Stimulated activated CD4-positive, alpha-beta T cell treated with anti-CD3 and anti-CD28 coated beads, Interleukin-15, amount 100 ng/mL, for 1 hour (primary cell): ENCODE results near the gene GRAP2.
"Not testable (repeated sequence)": the region's sequence is repeated elsewhere in the genome, so short reads cannot be mapped to it uniquely, and the experiment has no call there.

Experiments used
- DNase-seq, 2 donors: peaks; one replicate each; pipeline ENCODE4 v3.0.0-alpha.2; 2020; ENCODE audit warnings: low read depth in 1 of 2, low spot score in 1 of 2

The GRAP2 gene

DNA sequence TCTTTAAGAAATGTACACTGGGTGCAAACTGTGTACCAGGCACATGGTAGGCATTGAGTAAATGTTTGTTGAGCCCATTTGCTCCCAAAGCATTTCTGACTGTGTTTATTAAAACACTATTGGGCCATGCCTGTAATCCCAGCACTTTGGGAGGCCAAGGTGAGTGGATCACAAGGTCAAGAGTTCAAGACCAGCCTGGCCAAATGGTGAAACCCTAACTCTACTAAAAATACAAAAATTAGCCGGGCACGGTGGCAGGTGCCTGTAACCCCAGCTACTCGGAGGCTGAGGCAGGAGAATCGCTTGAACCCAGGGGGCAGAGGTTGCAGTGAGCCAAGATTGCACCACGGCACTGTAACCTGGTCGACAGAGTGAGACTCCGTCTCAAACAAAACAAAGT is 92.0 kb downstream of the GRAP2 start:
- not testable (repeated sequence) for DNase-seq

DNA sequence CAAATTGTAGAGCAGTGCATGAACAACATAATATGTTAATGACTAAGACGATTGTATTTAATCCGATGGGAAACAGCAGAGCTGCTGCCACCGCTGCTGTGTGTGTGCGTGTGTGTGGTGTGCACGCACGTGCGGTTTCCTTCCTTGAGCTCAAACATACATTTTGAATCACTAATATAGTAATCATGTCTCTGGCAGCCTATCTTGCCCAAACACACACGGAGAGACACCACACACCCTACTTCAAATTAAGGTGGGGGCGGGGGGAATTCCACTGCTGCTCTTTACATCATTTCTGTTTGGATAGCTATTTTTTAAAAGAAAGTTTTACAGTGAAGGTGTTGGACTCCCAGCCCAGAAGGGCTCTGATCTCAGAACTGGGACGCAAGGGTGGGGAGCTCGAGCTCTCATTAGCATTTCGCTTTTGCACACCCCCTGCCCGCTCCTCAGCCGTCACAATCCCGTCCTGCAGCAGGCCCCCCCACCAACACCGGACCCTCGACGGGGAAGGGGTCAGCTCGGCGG is 93.2 kb downstream of the GRAP2 start:
- peak in 1 of 2 donors; percentile 20 for DNase-seq

DNA sequence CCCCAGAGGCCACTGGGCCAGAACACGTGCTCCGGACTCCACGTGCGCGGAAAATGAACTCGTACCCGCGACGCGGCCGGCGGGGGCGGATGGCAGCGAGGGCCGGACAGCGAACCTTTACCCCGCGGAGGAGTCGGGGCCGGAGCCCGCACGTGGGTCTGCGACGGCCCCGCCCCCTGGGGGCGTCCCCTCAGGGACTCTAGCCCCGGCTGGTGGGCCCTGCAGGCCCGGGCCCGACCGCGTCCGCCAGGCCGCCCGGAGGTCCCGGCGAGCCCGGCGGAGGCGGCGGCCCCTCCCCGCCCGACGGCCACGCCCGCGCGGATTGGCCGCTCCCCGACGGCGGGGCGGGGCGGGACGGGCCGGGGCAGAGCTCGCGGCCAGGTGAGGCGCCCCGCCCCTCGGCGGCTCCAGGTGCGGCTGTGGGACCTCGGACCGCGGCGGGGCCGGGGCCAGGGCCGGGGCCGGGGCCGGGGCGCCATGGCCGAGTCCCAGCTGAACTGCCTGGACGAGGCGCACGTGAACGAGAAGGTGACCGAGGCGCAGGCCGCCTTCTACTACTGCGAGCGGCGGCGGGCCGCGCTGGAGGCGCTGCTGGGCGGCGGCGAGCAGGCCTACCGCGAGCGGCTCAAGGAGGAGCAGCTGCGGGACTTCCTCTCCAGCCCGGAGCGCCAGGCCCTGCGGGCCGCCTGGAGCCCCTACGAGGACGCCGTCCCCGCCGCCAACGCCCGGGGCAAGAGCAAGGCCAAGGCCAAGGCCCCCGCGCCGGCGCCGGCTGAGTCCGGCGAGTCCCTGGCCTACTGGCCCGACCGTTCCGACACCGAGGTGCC is 93.9 kb downstream of the GRAP2 start, which contains the start of gene FAM83F:
Gene FAM83F, plus strand, starts transcription at position 389 of the 827 bp plus-strand sequence. Its CDS starts 89 bp downstream, at position 478.
- peak in 1 of 2 donors; percentile 44 for DNase-seq

DNA sequence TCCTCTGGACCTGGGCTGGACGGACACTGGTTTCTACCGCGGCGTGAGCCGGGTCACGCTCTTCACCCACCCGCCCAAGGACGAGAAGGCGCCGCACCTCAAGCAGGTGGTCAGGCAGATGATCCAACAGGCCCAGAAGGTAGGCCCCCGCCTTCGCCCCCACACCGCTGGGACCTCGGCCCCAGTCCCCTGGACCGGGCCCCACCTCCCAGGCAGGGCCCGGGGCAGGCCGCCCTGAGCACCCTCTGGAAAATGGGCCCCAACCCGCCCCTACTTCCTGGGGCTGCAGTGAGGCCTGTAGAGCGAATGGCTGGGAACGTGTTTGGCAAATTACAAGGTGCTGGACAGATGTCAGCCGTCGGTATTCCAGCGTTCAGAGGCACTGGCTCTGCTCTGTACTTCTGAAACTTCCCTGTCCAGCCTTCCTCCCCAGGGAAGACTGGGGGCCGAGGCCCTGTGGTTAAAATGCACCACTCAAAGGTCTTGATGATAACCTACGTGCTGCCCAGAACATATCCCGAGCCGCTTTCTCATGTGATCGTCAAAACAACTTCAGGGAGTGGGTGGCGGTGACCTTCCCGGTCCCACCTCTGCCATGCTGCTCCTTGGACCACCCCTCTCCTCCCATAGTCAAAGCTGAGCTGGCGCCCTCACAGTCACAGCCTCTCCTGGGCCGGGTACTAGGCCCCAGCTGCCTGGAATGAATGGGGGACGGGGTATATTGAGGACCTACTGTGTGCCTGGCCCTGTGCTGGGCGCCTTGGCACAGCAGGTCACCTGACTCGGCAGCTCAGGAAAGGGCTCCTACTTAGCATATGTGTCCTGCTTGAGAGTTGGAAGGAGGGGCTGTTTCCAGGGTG is 94.7 kb downstream of the GRAP2 start:
- no peak for DNase-seq

DNA sequence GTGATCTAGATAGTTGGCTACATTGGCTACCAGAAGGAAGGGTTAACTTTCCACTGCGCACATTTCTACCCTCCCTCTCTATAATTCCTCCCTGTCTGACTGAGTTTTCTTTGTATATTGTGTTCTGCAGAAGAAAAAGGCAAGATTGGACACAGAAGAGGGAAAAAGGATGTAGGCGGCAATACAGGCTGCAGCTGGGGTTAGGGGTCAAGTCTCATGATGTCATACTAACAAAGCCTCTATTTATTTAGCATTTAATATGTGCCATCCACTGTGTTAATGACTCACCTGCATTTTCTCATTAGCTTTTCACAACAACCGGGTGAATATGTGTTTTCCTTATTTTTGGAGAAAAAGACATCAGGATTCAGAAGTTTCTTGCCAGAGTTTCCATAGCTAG is 95.8 kb downstream of the GRAP2 start:
- DNase-seq = no peak

DNA sequence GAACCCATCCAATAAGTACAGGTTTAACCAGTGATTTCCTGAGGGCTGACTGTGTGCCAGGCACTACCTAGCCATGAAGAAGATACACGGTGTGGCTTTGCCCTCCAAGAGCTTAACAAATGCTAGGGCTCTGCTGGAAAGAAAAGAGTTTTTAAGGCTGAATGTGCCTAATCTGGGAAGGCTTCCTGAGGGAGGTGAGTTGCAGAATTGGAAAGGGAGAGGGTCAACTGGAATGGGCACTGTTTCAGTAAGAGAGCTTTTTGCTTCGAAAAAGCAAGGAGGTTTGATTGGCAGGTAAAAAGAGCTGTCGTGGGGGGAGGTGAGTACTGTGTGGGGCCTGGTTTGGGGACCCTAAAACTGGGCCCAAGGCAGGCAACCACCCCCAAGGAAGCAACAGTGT is 96.5 kb downstream of the GRAP2 start:
- DNase-seq = no peak

DNA sequence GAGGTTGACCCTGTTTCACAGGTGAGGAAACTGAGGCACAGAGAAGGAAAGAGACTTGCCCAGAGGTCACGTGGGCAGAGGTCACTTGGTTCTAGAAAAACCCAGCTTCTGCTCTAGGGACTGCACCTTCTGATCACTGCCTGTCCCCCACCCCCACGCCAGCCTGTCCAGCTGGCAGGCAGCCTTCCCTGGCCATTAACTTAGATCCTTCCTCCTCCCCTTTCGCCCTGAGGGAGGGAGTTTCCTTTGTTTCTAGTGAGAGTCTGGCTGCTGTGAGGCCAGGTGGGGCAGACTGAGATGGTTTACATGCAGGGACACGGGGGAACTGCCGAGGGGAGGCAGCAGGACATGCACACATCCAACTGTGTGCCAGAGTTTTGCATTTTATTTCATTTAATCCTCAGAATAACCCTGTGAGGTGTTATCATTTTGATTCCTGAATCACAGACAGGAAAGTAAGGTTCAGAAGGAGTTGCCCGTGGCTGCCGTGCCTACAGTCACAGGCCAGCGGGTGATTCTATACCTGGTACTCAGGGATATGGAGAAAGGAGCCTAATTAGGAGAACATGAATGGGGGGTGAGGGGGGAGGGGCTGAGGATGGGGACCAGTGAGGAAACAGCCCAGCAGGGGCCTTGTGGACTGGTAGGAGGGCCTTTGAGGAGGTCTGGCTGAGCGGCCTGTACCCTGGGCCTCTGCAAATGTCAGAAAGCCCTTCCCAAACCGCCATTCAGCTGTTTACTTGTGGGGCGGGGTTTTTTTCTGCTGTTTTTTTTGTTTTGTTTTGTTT is 97.2 kb downstream of the GRAP2 start:
- no peak for DNase-seq

DNA sequence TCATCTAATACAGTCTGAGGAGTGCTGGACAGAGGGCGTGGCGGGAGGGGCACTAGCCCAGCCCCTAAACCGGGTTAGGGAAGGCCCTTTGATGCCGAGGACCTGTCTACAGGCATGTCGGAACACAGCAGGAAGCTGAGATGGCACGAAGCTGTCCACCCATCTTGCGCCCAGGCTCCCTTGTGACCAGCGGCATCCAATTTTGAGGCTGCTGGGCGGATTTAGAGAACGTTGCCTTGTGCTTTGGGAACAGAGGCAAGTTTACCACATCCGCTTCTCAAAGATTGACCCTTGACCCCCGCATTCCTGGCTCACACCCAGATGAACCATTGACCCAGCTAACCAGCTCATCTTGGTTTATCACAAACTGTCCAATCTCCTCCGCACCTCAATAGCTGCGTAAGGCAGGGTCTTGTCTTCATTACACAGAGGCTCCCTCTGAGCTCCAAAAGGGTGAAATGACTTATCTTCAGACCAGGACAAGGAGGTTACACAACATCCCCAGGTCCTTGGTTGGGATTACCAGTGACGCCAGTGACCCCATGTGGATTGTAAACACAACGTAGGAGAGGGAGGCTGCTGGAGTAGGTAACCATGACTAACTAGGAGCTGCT is 98.4 kb downstream of the GRAP2 start:
- no peak for DNase-seq

DNA sequence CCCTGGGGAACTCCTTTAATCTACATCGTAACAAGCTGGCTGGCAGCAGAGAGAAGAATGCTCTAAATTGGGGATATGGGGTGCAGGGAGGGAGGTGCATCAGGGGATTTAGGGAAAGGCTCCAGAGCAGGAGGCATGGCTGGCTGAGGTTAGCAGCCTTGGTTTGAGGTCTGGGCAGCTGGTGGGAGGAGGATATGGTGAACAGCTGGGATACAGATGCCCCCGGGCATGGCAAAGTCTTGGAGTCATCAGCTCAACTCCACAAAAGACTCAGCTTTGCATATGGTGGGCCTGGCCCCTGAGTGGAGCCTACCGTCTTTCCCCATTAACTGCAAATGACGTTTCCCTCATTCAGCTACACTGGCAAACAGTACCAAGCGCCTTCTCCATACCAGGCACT is 99.3 kb downstream of the GRAP2 start:
- DNase-seq = no peak

DNA sequence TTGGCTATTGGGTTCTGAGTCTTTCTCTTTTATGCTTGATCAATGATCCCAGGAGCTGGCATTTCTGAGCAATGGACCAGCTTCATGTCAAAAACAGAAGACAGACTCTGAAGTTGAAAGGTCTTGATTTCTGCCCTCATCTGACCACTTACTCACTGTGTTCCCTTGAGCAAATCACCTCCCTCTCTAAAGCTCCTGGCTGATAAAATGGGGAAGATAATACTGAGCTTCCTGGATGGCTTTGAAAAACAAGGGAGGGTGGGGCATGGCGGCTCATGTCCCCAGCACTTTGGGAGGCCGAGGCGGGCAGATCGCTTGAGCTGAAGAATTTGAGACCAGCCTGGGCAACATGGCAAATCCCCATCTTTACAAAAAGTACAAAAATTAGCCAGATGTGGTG is 100.2 kb downstream of the GRAP2 start:
- DNase-seq = no peak

DNA sequence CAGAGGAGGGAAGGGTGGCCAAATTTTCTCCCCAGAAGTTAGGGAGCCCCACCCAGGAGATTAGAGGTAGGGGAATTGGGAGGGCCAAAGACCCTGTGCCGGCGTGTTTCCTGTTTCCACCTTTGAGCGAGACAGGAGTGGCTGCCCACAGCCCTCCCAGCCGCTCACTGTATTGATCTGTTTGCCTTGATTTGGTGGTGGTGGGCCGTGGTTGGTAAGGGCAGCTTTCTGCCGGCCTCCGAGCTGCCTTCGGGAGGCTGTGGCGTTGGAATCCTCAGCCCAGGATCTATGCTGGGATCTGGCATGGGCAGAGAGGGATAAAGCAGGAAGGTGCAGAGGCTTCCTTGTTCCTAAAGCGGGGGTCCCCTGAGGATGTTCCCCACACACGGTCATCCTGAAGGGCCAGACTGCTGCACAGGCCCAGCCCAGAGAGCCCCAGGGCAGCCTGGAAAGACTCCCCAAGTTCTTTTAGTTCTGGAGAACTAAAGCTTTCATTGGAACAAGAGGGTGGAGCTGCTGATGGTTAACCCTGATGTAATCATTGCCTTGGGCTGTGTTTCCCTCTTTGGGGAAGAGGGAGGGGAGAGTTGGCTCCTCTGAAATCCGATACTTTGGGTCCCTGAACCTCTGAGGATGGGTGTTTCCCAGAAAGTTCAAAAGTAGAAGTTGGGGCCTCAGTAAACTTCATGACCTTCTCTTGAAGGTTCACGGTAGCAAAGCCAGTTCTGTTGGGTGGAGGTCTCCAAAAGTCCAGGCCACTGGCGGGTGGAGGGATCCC is 101.1 kb downstream of the GRAP2 start:
- no peak for DNase-seq

DNA sequence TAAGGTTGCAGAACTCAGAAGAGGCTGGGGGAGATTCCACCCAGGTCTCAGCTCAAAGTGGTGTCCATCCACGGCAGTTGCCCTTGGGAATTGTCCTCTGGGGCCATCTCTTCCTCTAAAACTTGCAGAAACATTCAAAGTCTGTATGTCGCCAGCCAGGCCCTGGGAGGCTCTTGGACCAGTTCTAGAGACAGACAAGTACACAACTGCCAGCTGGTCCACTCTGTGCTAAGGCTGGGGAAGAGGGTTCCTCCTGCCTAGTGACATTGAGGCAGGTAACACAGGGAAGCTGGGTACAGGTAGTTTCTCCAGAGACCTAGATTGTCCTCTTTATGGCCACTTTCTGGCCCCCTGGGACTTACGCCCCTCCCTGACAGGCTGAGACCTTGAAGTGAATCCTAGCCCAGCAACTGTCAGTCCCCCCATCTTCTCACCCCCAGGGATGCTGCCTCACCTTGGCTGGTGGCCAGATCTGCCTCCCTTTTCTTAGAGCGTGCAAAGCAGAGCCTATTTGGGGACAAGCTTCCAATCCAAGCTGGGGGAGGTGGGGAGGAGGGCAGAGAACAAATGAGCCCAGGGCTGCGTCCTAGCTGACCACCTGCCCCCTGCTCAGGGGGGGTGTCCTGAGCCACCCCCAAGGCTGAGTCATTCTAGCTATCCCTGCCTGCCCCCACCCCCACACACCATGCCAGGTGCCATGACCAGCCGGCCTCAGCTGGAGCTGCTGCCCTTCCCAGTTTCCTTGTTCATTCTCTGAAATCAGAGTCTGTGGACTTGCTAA is 102.2 kb downstream of the GRAP2 start:
- no peak for DNase-seq

DNA sequence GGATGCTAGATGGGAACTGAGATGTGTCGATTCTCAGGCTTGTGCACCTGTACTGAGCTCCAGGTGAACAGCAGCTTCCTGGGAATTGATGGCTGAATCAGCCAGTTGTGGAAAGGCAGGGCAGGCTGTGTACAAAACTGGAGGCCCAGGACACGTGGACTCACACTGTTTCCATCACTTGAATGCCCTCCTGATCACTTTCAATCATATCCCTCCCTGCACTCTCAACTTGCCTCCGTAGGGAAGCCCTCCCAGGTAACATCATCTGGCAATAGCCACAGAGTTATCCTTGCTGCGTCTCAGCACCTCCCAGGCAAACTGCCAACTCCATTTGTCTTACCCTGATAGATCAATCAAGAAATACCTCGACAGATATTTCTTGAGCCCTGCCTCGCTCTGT is 104.0 kb downstream of the GRAP2 start:
- no peak for DNase-seq

DNA sequence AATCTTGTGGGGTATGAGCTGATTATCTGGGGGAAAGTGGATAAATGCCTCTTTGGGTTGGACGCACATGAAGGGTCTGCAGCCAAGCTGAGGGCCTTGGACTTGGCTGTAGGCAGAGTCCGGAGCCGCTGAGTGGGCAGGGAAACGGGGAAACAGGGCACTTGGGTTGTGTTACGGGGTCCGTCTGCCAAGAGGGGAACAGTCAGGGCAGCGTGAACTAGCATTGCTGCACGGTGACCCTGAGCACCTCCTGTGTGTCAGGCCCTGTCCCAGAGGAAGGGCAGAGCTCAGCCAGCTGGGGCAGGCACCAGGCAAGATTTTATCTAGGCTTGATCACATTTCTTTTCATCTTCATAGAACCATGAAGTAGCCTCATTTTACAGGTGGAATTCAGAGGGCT is 105.8 kb downstream of the GRAP2 start:
- DNase-seq = no peak

DNA sequence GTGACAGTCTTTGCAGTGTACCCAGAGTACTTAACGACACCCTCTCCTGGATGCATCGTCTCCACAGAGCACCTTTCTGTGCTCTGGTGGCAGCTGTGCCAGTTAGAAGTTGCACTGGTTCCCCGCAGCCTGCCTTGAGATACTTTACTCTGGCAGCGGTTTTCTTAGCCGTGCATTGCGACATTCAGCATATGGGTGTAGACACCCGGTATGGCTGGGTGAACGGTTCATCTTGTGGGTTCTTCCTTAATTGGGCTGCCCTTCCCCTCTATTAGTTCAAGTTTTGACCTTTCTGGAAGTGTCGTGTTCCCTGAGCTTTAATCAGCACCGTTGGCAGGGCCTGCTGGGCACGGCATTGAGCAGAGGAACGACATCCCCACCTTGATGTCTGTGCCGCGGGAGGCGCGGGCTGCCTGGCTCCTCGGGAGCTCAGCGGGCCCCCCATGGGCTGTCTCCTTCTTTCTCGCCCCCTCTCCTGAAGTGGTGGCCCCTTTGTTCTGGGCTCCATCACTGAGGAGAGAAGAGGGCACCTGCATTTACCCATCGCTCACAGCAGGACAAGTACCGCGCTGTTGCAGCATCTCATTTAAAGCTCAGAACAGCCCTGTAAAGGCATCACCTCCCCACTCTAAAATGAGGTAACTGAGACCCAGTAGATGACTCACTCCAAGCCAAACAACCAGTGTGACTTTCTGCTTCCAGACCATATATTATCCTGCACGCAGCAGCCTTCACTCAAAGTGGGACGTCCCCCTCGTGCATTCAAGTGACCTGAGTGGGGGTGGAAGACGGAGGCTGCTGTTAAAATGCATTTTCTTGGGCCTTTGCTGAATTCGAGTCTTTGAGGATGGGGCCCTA is 107.2 kb downstream of the GRAP2 start:
- no peak for DNase-seq

DNA sequence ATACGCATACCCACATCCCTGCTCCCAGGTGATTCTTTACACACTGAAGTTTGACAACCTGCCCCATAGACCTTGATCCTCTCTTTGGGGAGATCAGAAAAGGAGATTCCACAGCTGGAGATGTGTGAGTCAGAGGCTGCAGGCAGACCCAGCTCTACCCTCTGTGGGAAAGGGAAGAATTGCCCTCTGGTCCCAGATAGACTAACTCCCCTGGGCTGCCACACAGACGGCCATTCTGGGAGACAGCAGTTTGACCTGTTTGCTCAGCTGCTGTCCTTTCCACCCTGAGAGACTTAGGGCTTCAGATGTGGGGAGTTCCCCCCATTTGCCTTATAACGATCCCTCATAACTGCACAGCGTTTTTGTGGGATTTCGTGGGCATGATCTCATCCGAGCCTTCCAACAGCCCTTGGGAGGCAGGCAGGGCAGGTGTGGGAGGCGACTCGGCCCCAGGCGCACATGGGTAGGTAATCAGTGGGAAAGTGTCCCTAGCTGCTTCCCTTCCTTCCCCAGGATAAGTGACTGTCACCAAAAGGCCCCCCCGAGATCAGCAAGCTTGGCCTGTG is 107.9 kb downstream of the GRAP2 start:
- DNase-seq = no peak

DNA sequence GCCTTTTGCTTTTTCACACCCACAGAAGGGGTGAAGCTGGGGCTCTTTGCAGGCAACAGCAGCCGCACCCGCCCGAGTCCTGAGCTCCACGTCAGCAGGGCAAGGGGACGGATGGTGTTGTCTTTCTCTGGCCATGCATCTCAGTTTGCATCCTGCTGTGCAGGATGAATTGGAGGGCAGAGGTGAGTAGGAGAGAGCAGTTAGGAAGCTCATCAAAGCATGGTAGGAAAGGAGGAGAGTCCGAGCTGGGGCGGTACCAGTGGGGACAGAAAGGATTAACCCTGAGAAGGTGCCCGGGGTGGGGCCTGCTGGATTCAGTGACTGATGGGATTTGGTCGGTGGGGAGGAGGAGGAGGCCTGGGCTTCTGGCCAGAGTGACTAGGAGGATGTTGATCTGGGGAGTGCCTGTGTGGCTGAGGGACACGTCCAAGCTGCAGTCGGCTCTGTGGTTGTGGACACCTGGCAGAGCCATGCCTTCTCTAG is 108.4 kb downstream of the GRAP2 start:
- no peak for DNase-seq
